CD8-positive, alpha-beta memory T cell (primary cell): ENCODE data around the gene SSR2. TPM values are rescaled to one million over a fixed set of nuclear protein-coding genes. Genes with fewer than 3 reads are reported as not detected.
A peak's percentile ranks its signal among the peaks of the same experiment; 100 is the strongest.

ENCODE experiments used
- CTCF ChIA-PET: fragments of 350-600 bp; sonication (Branson Sonifier 250); formaldehyde crosslinking; loops from one replicate; lab custom pipeline; 2021; ENCODE audit warnings: antibody characterized with exemption; lab: Charles Lee
- POLR2A ChIA-PET: fragments of 350-600 bp; sonication (Branson Sonifier 250); formaldehyde crosslinking; loops from one replicate; lab custom pipeline; 2021; ENCODE audit warnings: antibody characterized with exemption; lab: Charles Lee
- DNase-seq, 5 donors: peaks; one replicate each; pipeline versions ENCODE4 v3.0.0 to v3.0.0-alpha.2; 2020 to 2022; ENCODE audit warnings: mixed read lengths in 1 of 5
- H3K27ac ChIP-seq: one replicate; pipeline ENCODE4 v1.7.0; 2013; ENCODE audit warnings: low read depth, mild to moderate bottlenecking, low read length, moderate library complexity
- H3K27me3 ChIP-seq: 2 replicates; pipeline ENCODE4 v1.7.0; 2013; ENCODE audit warnings: low read length, mild to moderate bottlenecking; ENCODE audit not compliant: insufficient read depth, poor library complexity, severe bottlenecking
- H3K36me3 ChIP-seq: 2 replicates; pipeline ENCODE4 v1.7.0; 2013; ENCODE audit warnings: mild to moderate bottlenecking, low read length, moderate library complexity; ENCODE audit not compliant: insufficient read depth
- H3K4me1 ChIP-seq: 2 replicates; pipeline ENCODE4 v1.7.0; 2013; ENCODE audit warnings: mild to moderate bottlenecking, low read length, moderate library complexity; ENCODE audit not compliant: insufficient read depth
- H3K4me3 ChIP-seq: 2 replicates; pipeline ENCODE4 v1.7.0; 2013; ENCODE audit warnings: mild to moderate bottlenecking, low read length
- H3K9me3 ChIP-seq: 2 replicates; pipeline ENCODE4 v1.7.0; 2013; ENCODE audit warnings: mild to moderate bottlenecking, low read length
- H3K27ac Mint-ChIP-seq, 8 donors: one replicate each; pipeline ENCODE4 v1.8.0; 2020 to 2021; ENCODE audit warnings: mixed read lengths in 8 of 8, mild to moderate bottlenecking in 6 of 8, inconsistent platforms in 3 of 8, moderate library complexity in 3 of 8
- H3K27me3 Mint-ChIP-seq, 2 donors: one replicate each; pipeline ENCODE4 v1.8.0; 2020 to 2021; ENCODE audit warnings: mixed read lengths in 2 of 2, mild to moderate bottlenecking in 1 of 2, moderate library complexity in 1 of 2
- H3K36me3 Mint-ChIP-seq, 3 donors: one replicate each; pipeline ENCODE4 v1.8.0; 2020 to 2021; ENCODE audit warnings: mixed read lengths in 3 of 3, inconsistent platforms in 1 of 3, mild to moderate bottlenecking in 1 of 3
- H3K4me1 Mint-ChIP-seq, 3 donors: one replicate each; pipeline ENCODE4 v1.8.0; 2020 to 2021; ENCODE audit warnings: mixed read lengths in 3 of 3, inconsistent platforms in 1 of 3, mild to moderate bottlenecking in 1 of 3
- H3K4me3 Mint-ChIP-seq, 7 donors: one replicate each; pipeline ENCODE4 v1.8.0; 2020 to 2021; ENCODE audit warnings: mixed read lengths in 7 of 7, mild to moderate bottlenecking in 6 of 7, moderate library complexity in 4 of 7, inconsistent platforms in 2 of 7
- H3K9me3 Mint-ChIP-seq, 5 donors: one replicate each; pipeline ENCODE4 v1.8.0; 2020 to 2022; ENCODE audit warnings: mixed read lengths in 5 of 5, mild to moderate bottlenecking in 3 of 5, moderate library complexity in 2 of 5, inconsistent platforms in 1 of 5
- polyA plus RNA-seq: library from polyadenylated mRNA; unstranded; fragments of 300-500 nt; fragmentation: Illumina TruSeq; gene quantifications from one replicate; pipeline ENCODE4 v1.2.3, GENCODE V29; 2021
- total RNA-seq, 2 experiments: library from RNA; stranded (reverse); gene quantifications; one replicate each; pipeline ENCODE4 v1.2.3, GENCODE V29; 2021

Gene SSR2
- total and polyA plus RNA-seq, 3 experiments from 2014 or later: 187 to 380 (median 190) TPM

DNA sequence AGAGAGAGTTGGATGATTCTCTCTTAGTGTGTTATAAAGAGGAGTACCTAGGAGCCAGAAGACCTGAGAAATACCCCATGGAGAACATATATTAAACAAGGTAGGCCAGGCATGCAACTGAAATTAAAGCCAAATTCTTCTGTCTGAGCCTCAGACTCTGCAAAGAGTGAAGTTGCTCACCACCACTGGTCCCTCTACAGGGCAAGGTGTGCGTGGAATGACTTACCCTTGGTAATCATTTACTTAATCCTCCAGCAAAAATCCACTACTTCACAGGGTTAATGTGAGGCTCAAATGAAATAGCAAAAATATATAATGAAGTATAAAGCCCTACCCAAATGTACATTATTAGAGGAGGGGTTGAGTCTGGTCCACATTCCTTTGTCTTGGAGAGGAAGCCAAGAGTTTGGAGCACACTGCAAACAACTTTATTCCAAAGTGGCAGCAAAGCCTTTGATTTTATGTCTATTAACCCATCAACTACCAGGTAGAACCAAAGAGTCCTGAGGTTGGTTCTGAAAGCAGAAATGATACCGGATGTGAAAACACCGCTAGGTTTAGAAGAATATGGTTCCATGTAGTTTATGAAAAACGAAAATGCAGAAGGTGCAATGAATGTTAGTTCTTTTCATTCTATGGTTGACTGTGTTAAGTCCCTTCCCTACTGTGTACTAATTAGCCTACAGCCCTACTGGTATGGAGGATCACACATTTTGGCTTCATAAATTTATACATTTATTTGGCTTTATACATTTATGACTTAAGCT lies 8.5 kb downstream of the SSR2 start:
- ChIA-PET CTCF (no interaction called here), POLR2A (no interaction called here)
- peaks cover 12 to 73% (median 23%) of the 10 kb centered on the region in 3 donors for H3K36me3 Mint-ChIP-seq
- no peaks in the 10 kb centered on the region for H3K9me3 Mint-ChIP-seq
- Histone ChIP-seq H3K36me3 (peaks cover 46% of the 10 kb centered on the region), H3K9me3 (no peaks in the 10 kb centered on the region), H3K27ac (no peak overlapping the region), H3K4me1 (no peaks in the 10 kb centered on the region), H3K4me3 (no peak overlapping the region), H3K27me3 (no peaks in the 10 kb centered on the region)
- H3K4me1 Mint-ChIP-seq: peaks cover 19 to 29% (median 22%) of the 10 kb centered on the region in 3 donors
- DNase-seq: no peak
- H3K27me3 Mint-ChIP-seq: no peaks in the 10 kb centered on the region
- H3K27ac Mint-ChIP-seq: peak overlapping the region in 5 of 8 donors; percentile 29 to 78 (median 52)
- H3K4me3 Mint-ChIP-seq: no peak overlapping the region

- Mint-ChIP-seq H3K27me3 (no peaks in the 10 kb centered on the region), H3K9me3 (no peaks in the 10 kb centered on the region), H3K27ac (peak overlapping the region in 3 of 8 donors; percentile 35 to 75 (median 67)), H3K4me1 (peaks cover 32 to 42% (median 35%) of the 10 kb centered on the region in 3 donors), H3K36me3 (peaks cover 5 to 64% (median 20%) of the 10 kb centered on the region in 3 donors), H3K4me3 (no peak overlapping the region)
- Histone ChIP-seq H3K9me3 (no peaks in the 10 kb centered on the region), H3K4me1 (peaks cover 15% of the 10 kb centered on the region), H3K27ac (no peak overlapping the region), H3K36me3 (peaks cover 38% of the 10 kb centered on the region), H3K27me3 (no peaks in the 10 kb centered on the region), H3K4me3 (no peak overlapping the region)
- CTCF ChIA-PET: no interaction called here
- POLR2A ChIA-PET: no interaction called here
- no peak for DNase-seq
Measured at GRCh38 chr1:156009404-156009803, 11.3 kb downstream of the SSR2 start.

DNA sequence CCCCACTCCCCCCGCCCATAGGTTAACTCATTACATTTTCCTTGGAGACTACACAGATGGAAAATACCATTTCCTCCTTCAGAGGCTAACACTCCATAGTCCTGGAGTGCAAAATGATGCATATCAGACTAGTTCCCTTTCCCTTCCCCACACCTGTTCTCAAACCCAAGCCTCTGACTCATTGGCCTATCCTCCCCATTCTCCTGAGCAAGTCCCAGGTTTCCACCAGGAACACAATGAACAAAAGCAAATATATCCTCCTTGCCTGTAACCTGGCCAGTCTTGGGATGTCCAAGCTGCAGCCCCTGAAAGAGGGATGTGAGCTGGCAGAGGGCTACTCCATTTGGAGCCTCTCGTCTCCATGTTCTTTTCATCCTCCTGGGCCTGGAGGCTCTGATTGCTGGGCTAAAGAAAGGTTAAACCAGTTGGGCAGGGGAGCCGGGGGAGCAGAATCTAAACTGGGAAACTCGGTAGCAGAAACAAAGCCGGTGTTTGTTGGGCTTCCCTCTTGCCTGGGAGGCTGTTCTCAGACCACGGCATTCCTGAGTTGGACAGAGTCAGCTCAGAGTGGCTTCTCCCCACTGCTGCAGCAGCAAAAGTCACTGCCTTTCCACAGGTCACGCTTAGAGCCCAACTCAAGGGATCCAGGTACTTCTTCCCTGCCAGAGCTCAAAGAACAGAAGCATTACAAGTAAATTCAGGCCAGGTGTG lies 13.9 kb downstream of the SSR2 start:
- POLR2A ChIA-PET: no interaction called here
- no peaks in the 10 kb centered on the region for H3K27me3 Mint-ChIP-seq
- no peak overlapping the region for H3K4me3 ChIP-seq
- H3K9me3 Mint-ChIP-seq: no peaks in the 10 kb centered on the region
- H3K9me3 ChIP-seq: no peaks in the 10 kb centered on the region
- no peak for DNase-seq
- peak overlapping the region in 7 of 8 donors; percentile 48 to 92 (median 78) for H3K27ac Mint-ChIP-seq
- peaks cover 16% of the 10 kb centered on the region for H3K4me1 ChIP-seq
- peaks cover 5 to 41% (median 16%) of the 10 kb centered on the region in 3 donors for H3K36me3 Mint-ChIP-seq
- H3K27ac ChIP-seq: no peak overlapping the region
- peak overlapping the region in 2 of 7 donors; percentile 16 to 38 for H3K4me3 Mint-ChIP-seq
- H3K27me3 ChIP-seq: no peaks in the 10 kb centered on the region
- peaks cover 32 to 37% (median 36%) of the 10 kb centered on the region in 3 donors for H3K4me1 Mint-ChIP-seq
- H3K36me3 ChIP-seq: peaks cover 18% of the 10 kb centered on the region
- CTCF ChIA-PET: interaction anchor here (0.7 to 1.0 kb wide), 2 partner anchors 38 to 58 kb away, joined by 3 to 4 read pairs; no protein-coding TSS in a partner anchor

- Histone ChIP-seq H3K4me1 (peaks cover 16% of the 10 kb centered on the region), H3K36me3 (peaks cover 5% of the 10 kb centered on the region), H3K27ac (no peak overlapping the region), H3K4me3 (peak overlapping the region; percentile 2), H3K27me3 (no peaks in the 10 kb centered on the region), H3K9me3 (no peaks in the 10 kb centered on the region)
- peak overlapping the region in 6 of 7 donors; percentile 56 to 87 (median 72) for H3K4me3 Mint-ChIP-seq
- CTCF ChIA-PET: interaction anchor here (0.7 to 1.5 kb wide), 2 partner anchors 15 to 21 kb away, joined by 3 to 4 read pairs; no protein-coding TSS in a partner anchor
- H3K27me3 Mint-ChIP-seq: no peaks in the 10 kb centered on the region
- H3K4me1 Mint-ChIP-seq: peaks cover 28 to 32% (median 29%) of the 10 kb centered on the region in 3 donors
- H3K9me3 Mint-ChIP-seq: no peaks in the 10 kb centered on the region
- peak in 3 of 5 donors; percentile 12 to 56 (median 21) for DNase-seq
- peak overlapping the region; percentile 84 to 96 (median 92) for H3K27ac Mint-ChIP-seq
- POLR2A ChIA-PET: no interaction called here
- peaks cover 5 to 24% (median 6%) of the 10 kb centered on the region in 3 donors for H3K36me3 Mint-ChIP-seq
Measured at GRCh38 chr1:156004843-156005584, 15.7 kb downstream of the SSR2 start.

- Mint-ChIP-seq H3K4me1 (peaks cover 26 to 32% (median 29%) of the 10 kb centered on the region in 3 donors), H3K9me3 (no peaks in the 10 kb centered on the region), H3K36me3 (peaks cover 0 to 14% (median 2%) of the 10 kb centered on the region in 3 donors), H3K4me3 (peak overlapping the region in 2 of 7 donors; percentile 6 to 12), H3K27me3 (no peaks in the 10 kb centered on the region), H3K27ac (peak overlapping the region in 4 of 8 donors; percentile 15 to 70 (median 53))
- Histone ChIP-seq H3K27me3 (no peaks in the 10 kb centered on the region), H3K27ac (no peak overlapping the region), H3K4me3 (no peak overlapping the region), H3K36me3 (peaks cover 5% of the 10 kb centered on the region), H3K4me1 (peaks cover 16% of the 10 kb centered on the region), H3K9me3 (no peaks in the 10 kb centered on the region)
- CTCF ChIA-PET: interaction anchor here (1.7 kb wide), 1 partner anchor 66 kb away, joined by 4 read pairs; no protein-coding TSS in a partner anchor
- POLR2A ChIA-PET: no interaction called here
- no peak for DNase-seq
Measured at GRCh38 chr1:156003923-156004188, 16.9 kb downstream of the SSR2 start.

GRCh38 chr1:156002188-156002911 lies 18.4 kb downstream of the SSR2 start:
- ChIA-PET POLR2A (no interaction called here), CTCF (no interaction called here)
- H3K9me3 ChIP-seq: no peaks in the 10 kb centered on the region
- no peaks in the 10 kb centered on the region for H3K27me3 ChIP-seq
- H3K27ac ChIP-seq: no peak overlapping the region
- peaks cover 16% of the 10 kb centered on the region for H3K4me1 ChIP-seq
- DNase-seq: no peak
- H3K27me3 Mint-ChIP-seq: no peaks in the 10 kb centered on the region
- H3K4me1 Mint-ChIP-seq: peaks cover 23 to 26% (median 25%) of the 10 kb centered on the region in 3 donors
- H3K27ac Mint-ChIP-seq: peak overlapping the region in 4 of 8 donors; percentile 4 to 64 (median 28)
- H3K36me3 ChIP-seq: no peaks in the 10 kb centered on the region
- peaks cover 0 to 7% (median 0%) of the 10 kb centered on the region in 3 donors for H3K36me3 Mint-ChIP-seq
- H3K9me3 Mint-ChIP-seq: no peaks in the 10 kb centered on the region
- H3K4me3 ChIP-seq: no peak overlapping the region
- H3K4me3 Mint-ChIP-seq: no peak overlapping the region

DNA sequence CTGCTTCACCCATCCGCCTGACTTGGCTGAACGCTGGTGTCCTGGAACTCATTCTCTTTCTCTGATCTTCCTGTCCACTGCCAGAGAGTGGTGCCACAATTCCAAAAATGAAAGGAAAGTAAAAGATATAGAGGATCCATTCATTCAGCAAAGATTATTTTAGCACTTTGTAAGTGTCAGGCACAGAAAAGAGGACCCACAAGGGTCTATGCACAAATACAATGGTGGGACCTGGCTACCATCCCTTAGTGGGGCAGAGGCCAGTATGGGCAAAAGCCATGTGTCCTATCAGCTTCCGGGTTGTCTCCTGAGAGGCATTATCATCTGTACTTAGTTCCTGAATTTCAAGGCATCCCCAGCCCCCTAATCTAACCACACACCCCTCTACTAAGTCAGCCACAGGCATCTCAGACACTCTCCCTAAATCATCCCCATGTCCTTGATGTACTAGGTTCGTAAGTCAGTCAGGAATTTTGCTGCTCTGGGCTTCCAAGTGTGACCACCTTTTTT lies 19.0 kb downstream of the SSR2 start:
- Histone ChIP-seq H3K27ac (no peak overlapping the region), H3K36me3 (no peaks in the 10 kb centered on the region), H3K4me1 (peaks cover 16% of the 10 kb centered on the region), H3K9me3 (no peaks in the 10 kb centered on the region), H3K27me3 (no peaks in the 10 kb centered on the region), H3K4me3 (no peak overlapping the region)
- Mint-ChIP-seq H3K4me3 (no peak overlapping the region), H3K36me3 (peaks cover 0 to 2% (median 0%) of the 10 kb centered on the region in 3 donors), H3K4me1 (peaks cover 22 to 24% (median 22%) of the 10 kb centered on the region in 3 donors), H3K27me3 (no peaks in the 10 kb centered on the region), H3K27ac (peak overlapping the region in 4 of 8 donors; percentile 1 to 65 (median 48)), H3K9me3 (no peaks in the 10 kb centered on the region)
- DNase-seq: no peak
- ChIA-PET POLR2A (interaction anchor here (0.5 kb wide), 1 partner anchor 24 kb away, joined by 3 read pairs; the partner anchor contains the start of gene ARHGEF2), CTCF (no interaction called here)
